Left lung (tissue), 10 donors: ENCODE data around the gene MYLK. TPM values are rescaled to one million over a fixed set of nuclear protein-coding genes. Genes with fewer than 3 reads are reported as not detected.
A peak's percentile ranks its signal among the peaks of the same experiment; 100 is the strongest.

Experiments
- ATAC-seq: fragments of 200-7000 bp; cut with Tn5 transposase; one replicate; pipeline ENCODE4 v1.9.1; 2020; ENCODE audit warnings: moderate library complexity
- DNase-seq, 4 donors: peaks; one replicate each; pipeline ENCODE4 v3.0.0-alpha.2; 2013 to 2020
- H3K27ac ChIP-seq, 2 donors: fragments of 200-600 bp; sonication (generic) in 1 of 2; one replicate each; pipeline versions ENCODE4 v1.5.0 to v1.8.0; 2020 to 2021
- H3K27me3 ChIP-seq, 2 donors: fragments of 200-600 bp; sonication (generic) in 1 of 2; one replicate each; pipeline versions ENCODE4 v1.5.0 to v1.8.0; 2020 to 2021
- H3K36me3 ChIP-seq, 2 donors: fragments of 200-600 bp; sonication (generic) in 1 of 2; one replicate each; pipeline versions ENCODE4 v1.5.0 to v1.8.0; 2020 to 2021
- H3K4me1 ChIP-seq, 2 donors: fragments of 200-600 bp; one replicate each; pipeline ENCODE4 v1.8.0; 2021
- H3K4me3 ChIP-seq, 2 donors: fragments of 200-600 bp; sonication (generic) in 1 of 2; one replicate each; pipeline versions ENCODE4 v1.5.0 to v1.8.0; 2020 to 2021; ENCODE audit warnings: mild to moderate bottlenecking in 1 of 2
- H3K9me3 ChIP-seq, 2 donors: fragments of 200-600 bp; sonication (generic) in 1 of 2; one replicate each; pipeline versions ENCODE4 v1.5.0 to v1.8.0; 2020 to 2021
- CTCF ChIP-seq, 2 donors: fragments of 200-600 bp; sonication (generic) in 1 of 2; IDR thresholded peaks; one replicate each; pipeline versions ENCODE4 v1.5.0 to v1.8.0; 2021; ENCODE audit warnings: antibody characterized with exemption in 2 of 2
- intact Hi-C, 2 donors: fragments of 100-400 bp; cut with DNase I; formaldehyde crosslinking; loops; one replicate each; pipeline versions ENCODE4 v1.11.2 to v1.14.2; 2022
- polyA plus RNA-seq, 6 donors: library from polyadenylated mRNA; unstranded; fragments of 120-200 nt; gene quantifications; one replicate each; pipeline ENCODE4 v1.2.1, GENCODE V29; 2013; ENCODE audit not compliant: insufficient read length in 6 of 6
- total RNA-seq, 2 donors: library from RNA; stranded (reverse); fragmentation: NEBNext Ultra II Directional; extraction: Animal tissue kit (Norgen Biotek cat#: 25700); gene quantifications; one replicate each; pipeline ENCODE4 v1.2.1, GENCODE V29; 2021
- donor health status: DM: no; HTN: yes; CAD: no.
- donor health status: DM: no; HTN: no; CAD: no.

MYLK gene
- total and polyA plus RNA-seq, 8 donors: 155 to 468 (median 410) TPM

GRCh38 chr3:123884993-123885392, 861 bp upstream of the MYLK start:
- H3K9me3 ChIP-seq: no peaks in the 10 kb centered on the region
- intact Hi-C loops: no loop called here
- TF ChIP-seq CTCF (IDR thresholded peaks at IDR 0.05): no peak
- no peak for DNase-seq
- no peak overlapping the region for H3K27ac ChIP-seq
- H3K4me3 ChIP-seq: no peak overlapping the region
- H3K36me3 ChIP-seq: no peaks in the 10 kb centered on the region
- H3K4me1 ChIP-seq: peaks cover 5 to 15% of the 10 kb centered on the region in 2 donors
- peaks cover 4 to 53% of the 10 kb centered on the region in 2 donors for H3K27me3 ChIP-seq
- ATAC-seq: no peak

GRCh38 chr3:123883701-123884202, 380 bp downstream of the MYLK start:
- intact Hi-C loops: no loop called here
- DNase-seq: peak in 3 of 4 donors; percentile 22 to 78 (median 32)
- peak; percentile 18 for ATAC-seq
- H3K27ac ChIP-seq: no peak overlapping the region
- no peaks in the 10 kb centered on the region for H3K9me3 ChIP-seq
- H3K4me1 ChIP-seq: peaks cover 5 to 15% of the 10 kb centered on the region in 2 donors
- H3K27me3 ChIP-seq: peaks cover 4 to 53% of the 10 kb centered on the region in 2 donors
- no peak for TF ChIP-seq CTCF (IDR thresholded peaks at IDR 0.05)
- no peaks in the 10 kb centered on the region for H3K36me3 ChIP-seq
- H3K4me3 ChIP-seq: peak overlapping the region; percentile 37 to 38

- TF ChIP-seq CTCF (IDR thresholded peaks at IDR 0.05): no peak
- Histone ChIP-seq H3K36me3 (no peaks in the 10 kb centered on the region), H3K27ac (no peak overlapping the region), H3K9me3 (no peaks in the 10 kb centered on the region), H3K4me3 (peak overlapping the region; percentile 37 to 38), H3K27me3 (peaks cover 4 to 53% of the 10 kb centered on the region in 2 donors), H3K4me1 (peaks cover 5 to 15% of the 10 kb centered on the region in 2 donors)
- DNase-seq (no peak), ATAC-seq (no peak)
- intact Hi-C loops: no loop called here
Measured at GRCh38 chr3:123883111-123883510, 1.0 kb downstream of the MYLK start.

- no peak for TF ChIP-seq CTCF (IDR thresholded peaks at IDR 0.05)
Measured at GRCh38 chr3:123881771-123882170, 2.4 kb downstream of the MYLK start.

GRCh38 chr3:123880998-123881561, 3.1 kb downstream of the MYLK start:
- DNase-seq (peak in 1 of 4 donors; percentile 29), ATAC-seq (no peak)
- H3K27ac ChIP-seq: no peak overlapping the region
- intact Hi-C loops: no loop called here
- TF ChIP-seq CTCF (IDR thresholded peaks at IDR 0.05): peak in 1 of 2 donors; percentile 28
- H3K4me1 ChIP-seq: peaks cover 5 to 15% of the 10 kb centered on the region in 2 donors
- H3K36me3 ChIP-seq: no peaks in the 10 kb centered on the region
- no peaks in the 10 kb centered on the region for H3K9me3 ChIP-seq
- H3K4me3 ChIP-seq: no peak overlapping the region
- H3K27me3 ChIP-seq: peaks cover 4 to 49% of the 10 kb centered on the region in 2 donors

More at GRCh38 chr3:123881771-123882170, 2.4 kb downstream of the MYLK start:
- intact Hi-C loops: no loop called here
- no peaks in the 10 kb centered on the region for H3K36me3 ChIP-seq
- DNase-seq (no peak), ATAC-seq (no peak)
- H3K4me1 ChIP-seq: peaks cover 5 to 15% of the 10 kb centered on the region in 2 donors
- no peak overlapping the region for H3K27ac ChIP-seq
- H3K9me3 ChIP-seq: no peaks in the 10 kb centered on the region
- H3K27me3 ChIP-seq: peaks cover 4 to 53% of the 10 kb centered on the region in 2 donors
- H3K4me3 ChIP-seq: no peak overlapping the region
